DND-41 (cell line): Measurements from ENCODE around the gene NFATC2IP.
"Not testable (repeated sequence)": the region's sequence is repeated elsewhere in the genome, so short reads cannot be mapped to it uniquely, and the experiment has no call there.

Experiments
- ATAC-seq: fragments of 200-7000 bp; cut with Tn5 transposase; 3 replicates; pipeline ENCODE4 v1.9.1; 2021; ENCODE audit warnings: low read depth; ENCODE audit not compliant: insufficient read depth
- DNase-seq: peaks from one replicate; pipeline ENCODE4 v3.0.0-alpha.2; 2020
- H2AFZ ChIP-seq: 2 replicates; pipeline ENCODE4 v1.6.0; 2012; ENCODE audit warnings: low read depth, low read length
- H3K27ac ChIP-seq: 2 replicates; pipeline ENCODE4 v1.5.1; 2012; ENCODE audit warnings: low read length, inconsistent platforms
- H3K27me3 ChIP-seq: fragments of 200-600 bp; sonication (generic); 2 replicates; pipeline ENCODE4 v1.6.0; 2012; ENCODE audit warnings: low read length, mild to moderate bottlenecking, inconsistent platforms; ENCODE audit not compliant: insufficient read depth, poor library complexity
- H3K36me3 ChIP-seq: 2 replicates; pipeline ENCODE4 v1.5.1; 2012; ENCODE audit warnings: low read length, inconsistent platforms; ENCODE audit not compliant: insufficient read depth
- H3K4me1 ChIP-seq: 2 replicates; pipeline ENCODE4 v1.5.1; 2012; ENCODE audit warnings: mild to moderate bottlenecking, low read length; ENCODE audit not compliant: insufficient read depth
- H3K4me2 ChIP-seq: 2 replicates; pipeline ENCODE4 v1.6.0; 2012; ENCODE audit warnings: mild to moderate bottlenecking, moderate library complexity, low read length, inconsistent platforms; ENCODE audit not compliant: insufficient read depth
- H3K4me3 ChIP-seq, 2 experiments: fragments of 200-600 bp in 1 of 2; shearing (Covaris generic) in 1 of 2; 2 replicates each; pipeline ENCODE4 v1.5.1; 2012 to 2016; ENCODE audit warnings: inconsistent platforms in 2 of 2, low read length in 2 of 2, mild to moderate bottlenecking in 2 of 2, low read depth in 1 of 2, moderate library complexity in 1 of 2
- H3K79me2 ChIP-seq: 2 replicates; pipeline ENCODE4 v1.6.0; 2012; ENCODE audit warnings: low read length, inconsistent platforms; ENCODE audit not compliant: insufficient read depth
- H3K9ac ChIP-seq: 2 replicates; pipeline ENCODE4 v1.6.0; 2012; ENCODE audit warnings: low read depth, mild to moderate bottlenecking, inconsistent platforms, low read length, moderate library complexity
- H3K9me3 ChIP-seq: 2 replicates; pipeline ENCODE4 v1.5.1; 2012; ENCODE audit warnings: low read length, moderate library complexity, mild to moderate bottlenecking, inconsistent platforms; ENCODE audit not compliant: insufficient read depth, severe bottlenecking
- H4K20me1 ChIP-seq: 2 replicates; pipeline ENCODE4 v1.6.0; 2012; ENCODE audit warnings: low read length; ENCODE audit not compliant: insufficient read depth
- CTCF ChIP-seq: IDR thresholded peaks from 2 replicates; pipeline ENCODE4 v1.5.1; 2012; ENCODE audit warnings: borderline replicate concordance, low read length, moderate library complexity, mild to moderate bottlenecking; ENCODE audit not compliant: poor library complexity, severe bottlenecking; ENCODE audit errors: extremely low read depth
- EZH2 ChIP-seq: IDR thresholded peaks from 3 replicates; pipeline ENCODE4 v1.6.1; 2012; ENCODE audit warnings: borderline replicate concordance, low read depth, mild to moderate bottlenecking, moderate library complexity, low read length, inconsistent platforms; ENCODE audit not compliant: severe bottlenecking

NFATC2IP gene

GRCh38 chr16:28964072-28964471 lies 13.3 kb downstream of the NFATC2IP start:
- Histone ChIP-seq H3K9me3 (no peaks in the 10 kb centered on the region), H3K27ac (no peak overlapping the region), H3K79me2 (no peaks in the 10 kb centered on the region; the same call in 1 of the 2 replicates), H4K20me1 (peaks cover 7% of the 10 kb centered on the region; the same call in 1 of the 2 replicates), H3K4me2 (no peak overlapping the region), H3K4me1 (no peaks in the 10 kb centered on the region), H3K36me3 (peaks cover 53% of the 10 kb centered on the region), H3K27me3 (no peaks in the 10 kb centered on the region), H2AFZ (no peak overlapping the region), H3K4me3 (no peak overlapping the region), H3K9ac (no peak overlapping the region)
- no peak for DNase-seq
- no peak for TF ChIP-seq EZH2
- TF ChIP-seq CTCF, result no peak
- no peak for ATAC-seq

- no peaks in the 10 kb centered on the region for H3K9me3 ChIP-seq
- H4K20me1 ChIP-seq, result peaks cover 7% of the 10 kb centered on the region; the same call in 1 of the 2 replicates
- no peak overlapping the region for H2AFZ ChIP-seq
- H3K4me3 ChIP-seq, result no peak overlapping the region
- H3K79me2 ChIP-seq, result no peaks in the 10 kb centered on the region
- no peak overlapping the region for H3K27ac ChIP-seq
- TF ChIP-seq CTCF, result no peak
- TF ChIP-seq EZH2, result no peak
- no peaks in the 10 kb centered on the region for H3K27me3 ChIP-seq
- ATAC-seq (no peak), DNase-seq (no peak)
- no peaks in the 10 kb centered on the region for H3K4me1 ChIP-seq
- peaks cover 49% of the 10 kb centered on the region for H3K36me3 ChIP-seq
- no peak overlapping the region for H3K4me2 ChIP-seq
- no peak overlapping the region for H3K9ac ChIP-seq
Observed at GRCh38 chr16:28964496-28964895, 13.8 kb downstream of the NFATC2IP start.

- H3K4me3 ChIP-seq, result no peak overlapping the region
- no peaks in the 10 kb centered on the region for H3K27me3 ChIP-seq
- H3K79me2 ChIP-seq, result no peaks in the 10 kb centered on the region
- H3K27ac ChIP-seq, result no peak overlapping the region
- no peak for ATAC-seq
- H2AFZ ChIP-seq, result no peak overlapping the region
- H3K36me3 ChIP-seq, result peaks cover 28% of the 10 kb centered on the region
- no peak overlapping the region for H3K4me2 ChIP-seq
- H3K9me3 ChIP-seq, result no peaks in the 10 kb centered on the region
- no peak overlapping the region for H3K9ac ChIP-seq
- H3K4me1 ChIP-seq, result no peaks in the 10 kb centered on the region
- H4K20me1 ChIP-seq, result peaks cover 7% of the 10 kb centered on the region; the same call in 1 of the 2 replicates
- no peak for DNase-seq
- TF ChIP-seq CTCF, result no peak
- TF ChIP-seq EZH2, result no peak
Observed at GRCh38 chr16:28967156-28967555, 16.4 kb downstream of the NFATC2IP start.

GRCh38 chr16:28969696-28970095 lies 19.0 kb downstream of the NFATC2IP start:
- H3K4me2 ChIP-seq, result not testable (repeated sequence)

More at GRCh38 chr16:28969696-28970095, 19.0 kb downstream of the NFATC2IP start:
- not testable (repeated sequence) for H3K27ac ChIP-seq, H3K9me3 ChIP-seq, H3K9ac ChIP-seq, H3K4me3 ChIP-seq, H3K79me2 ChIP-seq, H2AFZ ChIP-seq, H3K36me3 ChIP-seq, ATAC-seq, DNase-seq, H3K27me3 ChIP-seq, H4K20me1 ChIP-seq
- H3K4me1 ChIP-seq, result peaks cover 12% of the 10 kb centered on the region
